GM19023 (cell line): ENCODE data around the gene GRIPAP1.
A peak's percentile ranks its signal among the peaks of the same experiment; 100 is the strongest.

Experiments
- ATAC-seq: cut with Tn5 transposase; IDR thresholded peaks from one replicate; pipeline ENCODE4 v1.9.1; 2021; ENCODE audit warnings: mild to moderate bottlenecking, moderate library complexity; ENCODE audit not compliant: unreplicated experiment

The GRIPAP1 gene, protein sequence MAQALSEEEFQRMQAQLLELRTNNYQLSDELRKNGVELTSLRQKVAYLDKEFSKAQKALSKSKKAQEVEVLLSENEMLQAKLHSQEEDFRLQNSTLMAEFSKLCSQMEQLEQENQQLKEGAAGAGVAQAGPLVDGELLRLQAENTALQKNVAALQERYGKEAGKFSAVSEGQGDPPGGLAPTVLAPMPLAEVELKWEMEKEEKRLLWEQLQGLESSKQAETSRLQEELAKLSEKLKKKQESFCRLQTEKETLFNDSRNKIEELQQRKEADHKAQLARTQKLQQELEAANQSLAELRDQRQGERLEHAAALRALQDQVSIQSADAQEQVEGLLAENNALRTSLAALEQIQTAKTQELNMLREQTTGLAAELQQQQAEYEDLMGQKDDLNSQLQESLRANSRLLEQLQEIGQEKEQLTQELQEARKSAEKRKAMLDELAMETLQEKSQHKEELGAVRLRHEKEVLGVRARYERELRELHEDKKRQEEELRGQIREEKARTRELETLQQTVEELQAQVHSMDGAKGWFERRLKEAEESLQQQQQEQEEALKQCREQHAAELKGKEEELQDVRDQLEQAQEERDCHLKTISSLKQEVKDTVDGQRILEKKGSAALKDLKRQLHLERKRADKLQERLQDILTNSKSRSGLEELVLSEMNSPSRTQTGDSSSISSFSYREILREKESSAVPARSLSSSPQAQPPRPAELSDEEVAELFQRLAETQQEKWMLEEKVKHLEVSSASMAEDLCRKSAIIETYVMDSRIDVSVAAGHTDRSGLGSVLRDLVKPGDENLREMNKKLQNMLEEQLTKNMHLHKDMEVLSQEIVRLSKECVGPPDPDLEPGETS

DNA sequence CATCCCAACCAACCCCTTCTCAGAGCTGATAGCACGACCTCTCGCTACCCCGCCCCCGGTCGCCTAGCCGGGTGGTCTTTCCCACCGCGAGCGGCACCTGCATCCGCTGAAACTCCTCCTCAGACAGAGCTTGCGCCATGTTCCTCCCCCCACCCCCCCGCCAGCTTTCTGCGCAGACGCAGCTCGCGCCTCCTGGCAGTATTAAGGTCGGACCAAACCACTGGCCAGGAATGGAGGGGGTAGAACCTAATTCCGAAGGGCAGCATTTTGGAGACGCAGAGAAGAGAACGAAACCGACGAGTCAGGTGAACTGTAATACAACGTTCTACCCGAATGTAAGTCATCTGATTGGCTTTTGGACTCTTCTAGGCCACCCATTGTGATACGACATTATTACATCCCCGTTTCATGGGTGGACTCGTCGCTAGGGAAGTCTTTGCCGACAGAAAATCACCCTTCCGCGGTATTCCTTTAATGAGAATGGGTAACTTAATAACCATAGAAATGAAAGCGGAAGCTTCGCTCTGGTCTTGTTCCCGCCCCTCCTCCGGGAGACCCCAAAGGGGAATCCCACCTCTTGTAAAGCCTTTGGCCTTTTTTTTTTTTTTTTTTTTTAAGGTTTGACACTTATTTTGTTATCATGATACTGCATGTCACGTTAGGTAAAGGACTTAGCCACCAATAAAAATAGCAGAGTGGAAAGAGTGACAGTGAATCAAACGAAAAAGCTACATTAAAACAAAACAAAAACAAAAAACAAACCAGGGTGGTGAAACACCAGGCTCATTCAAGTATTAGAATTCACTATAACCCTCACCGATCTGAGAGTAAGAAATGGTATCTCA lies at the start of gene GRIPAP1:
TSS of gene GRIPAP1 (minus strand) at position 174 of the 845 bp plus-strand sequence. CDS start at position 139, 35 bp downstream.
- ATAC-seq, result peak; percentile 70

DNA sequence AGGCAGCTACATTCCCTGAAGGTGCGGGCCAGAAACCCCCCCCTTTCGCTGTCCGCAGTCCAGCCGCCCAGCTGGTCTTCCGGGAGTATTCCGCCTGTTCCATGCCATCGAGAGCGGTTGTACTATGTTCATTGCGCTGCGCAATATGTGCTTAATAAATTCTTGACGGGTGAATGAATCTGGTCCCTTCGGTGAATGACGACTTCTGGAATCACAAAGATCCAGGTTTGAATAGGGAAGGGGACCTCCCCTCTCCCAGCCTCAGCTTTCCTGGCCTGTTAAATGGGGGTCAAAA lies 41.9 kb upstream of the GRIPAP1 start:
- no peak for ATAC-seq

DNA sequence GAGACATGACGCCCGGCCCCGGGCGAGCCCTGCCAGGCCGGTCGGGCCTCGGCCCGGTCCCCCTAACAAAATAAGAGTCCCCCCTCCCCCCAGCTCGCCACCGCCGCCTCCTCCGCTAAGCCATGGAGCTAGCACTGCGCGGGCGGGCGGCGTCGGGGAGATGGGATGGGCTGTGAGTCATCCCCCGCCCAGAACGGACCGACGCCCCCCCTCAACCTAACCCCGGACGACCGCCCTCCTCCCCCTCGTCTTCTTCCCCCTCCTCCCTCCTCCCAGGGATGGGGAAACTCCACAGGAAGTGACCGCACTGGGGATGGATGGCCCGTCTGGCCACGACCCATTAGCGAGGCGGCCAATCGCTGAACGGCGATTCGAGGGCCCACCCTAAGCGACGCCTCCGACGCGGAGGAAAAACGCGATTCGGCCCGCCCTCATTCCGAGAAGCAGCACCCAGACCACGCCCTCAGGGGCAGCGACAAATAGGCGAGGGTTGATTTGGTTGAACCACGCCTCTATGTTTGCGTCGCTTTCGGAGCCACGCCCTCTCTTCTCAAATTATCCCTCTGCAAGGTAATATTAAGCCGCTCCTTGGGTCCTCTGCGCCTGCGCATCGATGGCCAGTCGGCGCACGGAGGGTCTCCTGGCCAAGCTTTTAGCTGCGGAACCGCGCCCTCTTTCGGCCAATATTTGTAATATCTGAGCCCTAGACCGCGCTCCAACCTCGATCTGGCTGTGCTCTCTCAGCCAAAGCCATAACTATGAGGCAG lies 41.3 kb upstream of the GRIPAP1 start, which contains the start of gene TFE3:
TSS of gene TFE3 (minus strand) at position 138 of the 767 bp plus-strand sequence. CDS start at position 7, 131 bp downstream.
- ATAC-seq, result peak; percentile 89

DNA sequence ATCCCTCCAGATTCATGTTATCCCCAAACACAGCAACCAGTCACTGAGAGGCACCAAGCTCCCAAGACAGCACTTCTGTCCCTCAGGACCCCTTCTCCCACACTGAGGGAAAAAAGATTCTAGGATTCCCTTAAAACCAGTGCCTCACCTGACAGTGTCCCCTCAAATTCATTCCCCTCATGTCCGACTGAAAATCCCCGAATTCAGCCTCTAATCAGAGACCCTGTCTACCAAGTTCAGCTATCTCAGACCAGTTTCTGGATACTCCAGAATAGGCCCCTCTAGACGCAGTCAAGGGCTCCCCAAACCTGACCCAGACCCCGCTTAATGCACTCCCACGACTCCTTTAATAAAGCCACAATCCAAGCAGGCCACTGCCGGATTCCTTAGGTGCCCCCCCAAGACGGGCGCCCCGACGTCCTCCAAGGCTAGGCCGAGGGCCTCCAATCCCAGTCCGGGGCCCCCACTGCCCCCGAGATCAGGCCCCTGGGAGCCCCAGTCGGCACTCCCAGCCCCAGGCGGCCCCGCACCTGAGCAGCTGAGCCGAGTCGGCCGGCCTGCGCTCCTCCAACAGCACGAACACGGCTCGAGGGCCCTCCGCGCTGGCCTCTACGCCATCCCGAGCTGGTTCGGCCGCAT lies 40.6 kb upstream of the GRIPAP1 start:
- no peak for ATAC-seq

DNA sequence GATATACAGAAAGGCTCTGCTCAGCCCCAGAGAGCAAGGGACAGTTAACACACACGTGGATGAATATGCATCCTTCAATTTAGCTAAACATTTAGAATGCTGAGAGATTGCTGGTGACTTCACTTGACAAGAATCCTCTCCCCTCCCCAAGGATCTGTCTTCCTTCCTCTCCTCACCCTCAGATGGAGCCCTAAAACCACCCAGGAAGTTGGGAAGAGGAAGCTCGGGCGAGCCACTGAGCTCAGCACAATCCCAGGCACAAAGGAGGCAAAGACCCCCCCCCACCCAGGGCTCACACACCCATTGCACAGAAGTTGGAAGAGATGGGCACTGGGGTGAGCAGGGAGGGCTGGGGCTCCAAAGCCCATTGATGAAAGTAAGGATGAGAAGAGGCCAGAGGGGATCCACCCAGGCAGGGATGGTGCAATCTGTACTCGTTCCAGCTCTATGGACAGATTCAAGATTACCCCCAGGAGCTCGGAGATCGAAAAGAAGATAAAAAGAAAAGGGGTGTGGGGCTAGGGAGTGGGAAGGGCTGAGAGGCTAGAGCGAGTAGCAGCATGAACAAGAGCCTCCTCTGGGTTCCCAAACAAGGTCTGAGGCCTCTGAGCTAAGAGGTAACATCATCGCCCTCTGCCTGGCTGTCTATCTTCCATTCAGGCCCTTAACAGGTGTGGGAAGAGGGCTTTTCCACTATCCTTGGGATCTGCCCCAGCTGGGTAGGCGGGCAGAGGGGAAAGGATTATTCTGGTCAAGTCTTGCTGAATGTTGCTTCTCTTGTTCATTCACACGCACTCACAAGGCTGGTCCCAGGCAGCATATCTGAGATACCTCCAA lies 39.9 kb upstream of the GRIPAP1 start:
- no peak for ATAC-seq

DNA sequence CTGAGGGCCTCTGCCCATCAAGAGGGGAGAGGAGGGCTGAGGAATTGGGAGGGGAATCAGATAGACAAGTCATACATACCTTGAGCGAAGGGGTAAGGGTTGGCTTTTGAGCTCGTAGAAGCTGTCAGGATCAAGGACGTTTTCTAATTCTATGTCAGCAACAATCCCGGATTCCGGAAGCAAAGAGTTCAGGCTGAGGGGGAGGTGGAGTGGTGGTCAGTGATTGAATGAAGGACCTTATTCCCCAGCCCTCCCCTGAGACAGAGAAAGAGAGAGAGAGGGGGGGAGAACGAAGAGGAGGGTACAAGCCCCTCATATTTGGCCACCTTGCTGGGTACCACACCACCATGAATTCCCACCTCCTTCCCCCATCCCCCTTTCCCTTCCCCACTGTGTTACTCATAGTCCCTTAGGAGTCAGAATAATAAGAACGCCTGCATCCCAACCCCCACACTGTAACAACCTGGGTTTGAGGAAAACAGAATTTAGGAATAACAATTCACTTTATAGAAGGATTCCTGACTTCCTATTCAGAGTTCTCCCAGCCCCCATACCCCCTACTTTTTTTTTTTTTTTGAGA lies 38.4 kb upstream of the GRIPAP1 start:
- no peak for ATAC-seq

DNA sequence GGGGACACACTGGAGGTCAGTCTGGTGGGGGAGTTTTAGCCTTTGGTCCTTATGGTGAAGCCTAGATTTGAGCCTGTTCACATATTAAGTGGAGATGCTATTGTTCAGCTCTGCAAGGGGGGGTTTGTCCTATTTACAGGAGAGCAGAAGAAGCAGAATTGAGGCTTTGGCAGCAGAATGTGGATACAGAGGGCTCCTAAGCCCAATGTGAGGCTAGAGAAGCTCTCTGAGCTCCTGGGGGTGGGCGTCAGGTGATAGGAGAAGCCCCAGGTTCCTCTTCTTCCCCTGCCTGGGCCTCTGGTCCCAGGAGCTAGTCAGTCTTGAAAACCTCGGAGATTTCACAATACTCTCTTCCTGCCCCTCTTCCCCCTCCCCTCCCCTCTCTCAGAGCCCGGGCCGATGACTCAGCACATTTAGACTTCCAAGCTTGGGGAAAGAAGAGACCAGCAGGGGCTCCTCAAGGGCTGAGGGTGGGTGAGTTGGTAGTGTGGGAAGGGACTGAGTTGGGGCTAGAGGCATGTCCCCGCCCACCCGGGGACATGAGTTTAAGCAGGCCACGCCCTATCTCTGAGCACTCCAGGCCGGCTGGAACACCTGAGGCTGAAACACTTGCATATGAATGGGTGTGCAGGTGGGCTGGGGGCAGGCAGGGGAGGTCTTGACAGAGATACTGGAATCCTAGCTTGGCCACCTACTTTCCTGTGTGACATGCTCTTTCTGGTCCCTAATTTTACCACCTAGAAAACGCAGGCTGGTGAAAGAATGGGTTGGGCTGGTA lies 37.7 kb upstream of the GRIPAP1 start:
- ATAC-seq, result no peak

DNA sequence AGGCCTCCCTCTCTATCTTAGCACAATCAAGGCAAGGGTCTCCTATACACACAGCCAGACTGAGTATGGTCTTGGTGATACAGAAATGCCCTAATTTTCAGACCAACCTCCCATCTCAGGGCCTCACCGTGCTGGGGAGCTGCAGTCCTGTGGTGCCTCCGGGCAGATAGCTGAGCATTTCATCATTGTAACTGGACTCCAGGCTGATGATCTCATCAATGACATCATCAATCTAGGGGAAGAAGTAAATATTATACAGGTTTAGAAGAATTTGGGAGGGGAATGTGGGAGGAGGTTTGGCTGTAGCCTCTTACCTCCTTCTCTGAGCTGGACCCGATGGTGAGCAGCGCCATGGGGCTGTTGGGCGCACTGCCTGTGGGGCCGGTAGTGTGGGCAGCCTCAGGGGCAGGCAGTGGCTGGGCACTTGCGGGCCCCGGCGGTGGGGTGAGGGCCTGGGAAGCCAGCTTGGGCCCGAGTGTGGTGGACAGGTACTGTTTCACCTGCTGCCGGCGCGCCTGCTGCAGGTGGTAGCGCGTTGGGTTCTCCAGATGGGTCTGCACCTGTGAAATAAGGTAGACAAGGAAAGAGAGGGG lies 35.9 kb upstream of the GRIPAP1 start:
- ATAC-seq, result no peak

DNA sequence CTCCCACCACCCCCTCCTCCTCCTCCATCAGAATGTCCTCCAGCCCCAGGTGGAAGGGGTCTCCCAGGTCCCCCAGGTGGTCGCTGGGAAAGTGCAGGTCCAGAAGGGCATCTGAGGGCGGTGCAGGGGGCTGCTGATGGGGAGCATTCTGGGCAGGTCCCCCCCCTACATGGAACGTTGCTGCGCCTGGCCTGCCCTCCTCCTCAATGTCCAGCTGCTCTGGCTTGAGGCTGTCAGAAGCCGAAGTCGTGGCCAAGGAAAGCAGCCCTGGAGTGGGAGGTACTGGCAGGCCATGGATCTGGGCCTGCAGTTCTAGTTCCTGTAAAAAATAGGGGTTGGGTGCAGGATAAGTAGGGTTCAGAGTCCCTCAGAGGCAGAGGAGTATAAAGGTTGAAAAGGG lies 28.2 kb upstream of the GRIPAP1 start:
- no peak for ATAC-seq

DNA sequence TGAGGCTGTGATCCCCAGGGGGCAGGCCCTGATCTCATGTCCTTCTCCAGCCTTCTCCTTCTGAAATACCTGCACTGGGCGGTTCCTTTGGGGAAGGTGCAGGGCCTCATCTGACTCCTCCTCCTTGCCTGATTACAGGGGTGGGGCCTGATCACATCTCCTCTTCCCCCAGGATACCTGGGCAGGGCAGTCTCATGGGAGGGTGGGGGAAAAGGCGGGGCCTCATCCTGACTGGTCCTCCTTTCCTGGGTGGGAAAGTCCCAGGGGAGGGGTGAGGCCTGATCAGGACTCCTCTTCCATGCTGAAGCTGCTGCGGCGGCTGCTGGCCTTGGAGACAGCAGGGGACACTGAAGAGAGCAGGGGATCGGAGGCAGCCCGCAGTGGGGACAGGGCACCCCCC lies 27.8 kb upstream of the GRIPAP1 start:
- ATAC-seq, result no peak

DNA sequence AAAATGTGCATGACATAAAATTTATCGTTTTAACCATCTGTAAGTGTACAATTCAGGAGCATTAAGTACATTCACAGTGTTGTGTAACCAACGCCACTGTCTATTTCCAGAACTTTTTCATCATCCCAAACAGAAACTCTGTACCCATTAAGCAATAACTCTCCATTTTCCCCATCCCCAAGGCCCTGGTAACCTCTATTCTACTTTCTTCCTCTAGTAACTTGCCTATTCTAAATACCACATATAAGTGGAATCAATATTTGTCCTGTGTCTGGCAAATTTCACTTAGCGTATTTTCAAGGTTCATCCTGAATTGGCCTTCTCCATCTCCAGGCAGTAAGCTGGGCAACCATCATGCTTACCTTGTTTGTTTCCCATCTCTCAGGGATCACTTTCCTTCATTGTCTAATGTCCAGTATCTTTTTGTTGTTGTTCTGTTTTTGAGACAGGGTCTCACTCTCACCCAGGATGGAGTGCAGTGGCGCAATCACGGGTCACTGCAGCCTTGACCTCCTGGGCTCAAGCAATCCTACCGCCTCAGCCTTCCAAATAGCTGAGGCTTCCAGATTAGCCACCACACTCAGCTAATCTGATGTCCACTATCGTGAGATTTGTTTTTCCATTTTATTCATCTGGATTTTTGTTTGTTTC lies 17.7 kb upstream of the GRIPAP1 start:
- no peak for ATAC-seq

DNA sequence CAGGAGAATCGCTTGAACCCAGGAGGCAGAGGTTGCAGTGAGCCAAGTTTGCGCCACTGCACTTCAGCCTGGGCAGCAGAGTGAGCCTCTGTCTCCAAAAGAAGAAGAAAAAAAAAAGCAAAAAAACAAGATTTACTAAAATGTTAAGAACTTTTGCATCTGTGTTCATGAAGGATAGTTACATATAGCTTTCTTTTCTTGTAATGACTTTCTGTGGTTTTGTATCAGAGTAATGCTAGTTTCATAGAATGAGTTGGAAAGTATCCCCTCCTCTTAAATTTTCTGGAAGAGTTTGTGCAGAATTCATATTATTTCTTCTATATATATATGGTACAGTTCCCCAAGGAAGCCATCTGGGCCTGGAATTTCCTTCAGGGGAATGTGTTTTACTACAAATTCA lies 17.0 kb upstream of the GRIPAP1 start:
- ATAC-seq, result no peak

DNA sequence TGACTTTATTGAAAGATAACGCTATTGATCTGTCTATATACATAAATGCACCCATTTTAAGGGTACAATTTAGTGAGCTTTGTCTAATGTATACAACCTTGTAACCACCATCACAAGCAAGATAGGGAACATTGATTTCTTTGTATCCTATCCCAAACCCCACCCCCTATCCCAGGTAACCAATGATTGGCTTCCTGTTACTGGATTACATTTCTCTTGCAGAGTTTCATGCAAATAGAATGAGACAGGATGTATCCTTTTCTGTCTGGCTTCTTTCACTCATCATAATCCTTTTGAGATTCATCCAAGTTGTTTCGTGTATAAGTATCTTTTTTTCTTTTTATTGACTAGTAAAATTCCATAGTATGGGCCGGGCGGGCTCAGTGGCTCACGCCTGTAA lies 1.6 kb upstream of the GRIPAP1 start:
- ATAC-seq, result no peak

DNA sequence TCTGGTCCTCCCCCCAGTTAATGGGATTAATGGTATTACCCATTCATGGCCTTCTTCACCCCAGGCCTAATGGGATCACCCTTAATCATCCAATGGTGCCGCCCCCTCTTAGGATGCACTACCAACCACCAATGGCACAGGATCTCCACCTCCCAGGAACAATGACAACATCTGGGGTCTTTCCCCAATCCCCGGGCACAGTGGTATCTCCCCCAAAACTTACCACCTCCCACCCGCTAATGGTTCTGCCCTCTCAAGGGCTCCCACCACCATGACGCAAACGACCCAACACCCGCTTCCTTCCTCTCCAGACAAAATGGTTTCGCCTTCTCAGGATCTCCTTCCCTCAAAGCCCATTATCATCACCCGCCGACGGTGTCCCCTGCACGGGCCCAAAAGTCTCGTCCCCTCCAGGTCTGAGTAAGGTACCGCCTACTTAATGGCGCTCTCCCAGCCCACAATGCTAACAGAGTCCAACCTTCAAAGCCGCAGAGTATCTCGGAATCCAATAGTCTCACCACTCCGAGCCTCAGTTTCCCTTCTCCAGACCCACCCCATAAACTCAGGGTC lies 458 bp downstream of the GRIPAP1 start:
- ATAC-seq, result peak; percentile 29

DNA sequence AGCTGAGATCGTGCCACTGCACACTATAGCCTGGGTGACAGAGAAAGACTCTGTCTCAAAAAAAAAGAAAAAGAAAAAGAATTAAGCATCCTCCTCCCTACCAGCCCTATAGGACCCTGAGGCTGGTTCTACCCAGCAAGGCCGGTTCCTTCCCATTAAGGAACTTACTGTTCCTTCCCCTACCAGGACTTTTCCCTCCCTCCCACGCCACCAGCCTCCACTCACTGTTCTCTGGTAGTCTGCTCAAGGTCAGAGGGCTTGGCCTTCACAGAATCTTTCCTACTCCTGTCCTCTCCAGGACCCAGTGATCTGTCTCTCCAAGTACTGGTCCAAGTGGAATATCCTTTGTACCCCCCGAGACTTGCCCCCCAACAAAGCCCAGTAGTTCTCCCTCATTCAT lies 1.4 kb downstream of the GRIPAP1 start:
- ATAC-seq, result no peak

DNA sequence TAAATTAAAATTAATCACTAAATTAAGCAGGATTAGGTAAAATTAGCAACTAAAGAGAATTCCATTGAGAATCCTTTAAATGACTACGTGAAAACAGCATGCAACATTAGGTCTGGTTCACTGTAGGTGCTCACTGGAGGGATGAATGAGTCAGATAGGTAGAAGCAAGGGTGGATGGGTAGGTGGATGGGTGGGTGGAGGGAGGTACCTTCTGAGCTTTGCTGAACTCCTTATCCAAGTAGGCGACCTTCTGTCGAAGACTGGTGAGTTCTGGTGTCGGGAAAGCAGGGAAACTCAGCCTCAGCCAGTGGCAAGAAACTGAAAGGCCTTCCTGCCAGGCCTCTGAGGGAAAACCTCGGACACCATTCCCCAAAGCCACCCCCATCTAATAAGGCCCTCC lies 3.0 kb downstream of the GRIPAP1 start:
- no peak for ATAC-seq

DNA sequence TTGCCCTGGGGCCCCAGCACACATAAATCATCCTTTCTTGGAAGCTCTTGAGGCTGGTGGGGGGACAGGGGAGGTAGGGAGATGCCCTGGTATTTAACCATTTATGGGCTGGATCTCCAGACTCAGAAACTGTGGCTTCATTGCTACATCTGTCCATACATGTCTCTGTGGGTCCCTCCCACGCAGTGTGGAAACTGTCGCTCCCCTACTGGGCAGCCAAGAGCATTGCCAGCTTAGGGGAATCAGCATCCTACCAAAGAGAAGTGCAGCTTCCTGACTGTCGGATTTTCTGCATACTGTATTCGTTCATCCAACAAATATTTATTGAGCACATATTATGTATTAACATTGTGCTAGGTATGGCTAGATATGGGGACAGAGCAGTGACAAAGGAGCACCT lies 3.7 kb downstream of the GRIPAP1 start:
- no peak for ATAC-seq
